ENCODE measurements around the gene TIPRL. TPM values are rescaled to one million over a fixed set of nuclear protein-coding genes. Genes with fewer than 3 reads are reported as not detected.

Gene TIPRL
- total and polyA plus RNA-seq, 9 of the 15 experiments (the other 6 are each of a cell fraction or from before 2014, with no cell fraction given), result 41.4 to 90.2 (median 69.9) TPM

GRCh38 chr1:168179438-168180147 lies 831 bp downstream of the TIPRL start (continued):
- TF ChIP-seq PHF20 (IDR thresholded peaks at IDR 0.05; ENCODE audit: partially characterized antibody) (no peak), ZNF24 (IDR thresholded peaks at IDR 0.05) (no peak), KDM1A (IDR thresholded peaks at IDR 0.05) (no peak), SMAD4 (CRISPR knock-in tag; conservative IDR thresholded peaks at IDR 0.05) (no peak), DNMT1 (IDR thresholded peaks at IDR 0.05) (no peak), DPF2 (IDR thresholded peaks at IDR 0.05) (peak; percentile 12; the same call in 1 of the 2 replicates), RBM39 (optimal IDR thresholded peaks at IDR 0.05; ENCODE audit: low read depth, low read length) (peak; percentile 9), ZZZ3 (IDR thresholded peaks at IDR 0.05) (no peak), ZNF318 (IDR thresholded peaks at IDR 0.05; ENCODE audit: borderline replicate concordance in 1 of 2, low read depth in 1 of 2) (peak in 1 of 2 experiments; percentile 32; a peak in 1 of 4 replicates), ZNF184 (CRISPR knock-in tag; IDR thresholded peaks at IDR 0.05) (no peak), RAD21 (CRISPR knock-in tag; conservative IDR thresholded peaks at IDR 0.05 in 1 of 2, IDR thresholded peaks at IDR 0.05 in 1 of 2) (no peak), PHB (CRISPR knock-in tag; IDR thresholded peaks at IDR 0.05) (no peak), TRIM24 (IDR thresholded peaks at IDR 0.05) (no peak), KLF1 (tag; IDR thresholded peaks at IDR 0.05) (no peak), KDM5B (IDR thresholded peaks at IDR 0.05; ENCODE audit: insufficient replicate concordance, low read depth, low read length) (peak; percentile 15), HNRNPK (IDR thresholded peaks at IDR 0.05; ENCODE audit: low read depth, low read length, poor library complexity, severe bottlenecking) (no peak), ZKSCAN8 (CRISPR knock-in tag; IDR thresholded peaks at IDR 0.05) (no peak), MCM3 (IDR thresholded peaks at IDR 0.05) (no peak), SAP30 (IDR thresholded peaks at IDR 0.05; ENCODE audit: borderline replicate concordance, insufficient read depth, low read depth, low read length, poor library complexity, severe bottlenecking) (peak; percentile 7), CSDE1 (IDR thresholded peaks at IDR 0.05) (no peak)
- TF ChIP-seq, protein P1, sequence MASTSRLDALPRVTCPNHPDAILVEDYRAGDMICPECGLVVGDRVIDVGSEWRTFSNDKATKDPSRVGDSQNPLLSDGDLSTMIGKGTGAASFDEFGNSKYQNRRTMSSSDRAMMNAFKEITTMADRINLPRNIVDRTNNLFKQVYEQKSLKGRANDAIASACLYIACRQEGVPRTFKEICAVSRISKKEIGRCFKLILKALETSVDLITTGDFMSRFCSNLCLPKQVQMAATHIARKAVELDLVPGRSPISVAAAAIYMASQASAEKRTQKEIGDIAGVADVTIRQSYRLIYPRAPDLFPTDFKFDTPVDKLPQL (IDR thresholded peaks at IDR 0.05; ENCODE audit: extremely low read depth, insufficient read length), result no peak
